K562 (cell line): Measurements from ENCODE around the gene CFAP141. TPM values are rescaled to one million over a fixed set of nuclear protein-coding genes. Genes with fewer than 3 reads are reported as not detected.

Source experiments
- ATAC-seq: fragments of 200-7000 bp; cut with Tn5 transposase; 3 replicates; pipeline ENCODE4 v1.9.1; 2020; ENCODE audit warnings: moderate library complexity
- BruUV-seq: library from RNA; stranded (reverse); fragments of 400-500 nt; replicated peaks from 2 replicates; lab custom pipeline; 2021; lab: Mats Ljungman, UMichigan
- CTCF ChIA-PET: fragments of 300-600 bp; formaldehyde crosslinking; extraction: SDS; loops from one replicate; lab custom pipeline; 2021; ENCODE audit warnings: low intra/inter-chr PET ratio; lab: Yijun Ruan, JAX
- POLR2A ChIA-PET: fragments of 300-600, 350-650 bp; sonication (Branson Sonifier 250); formaldehyde crosslinking; extraction: SDS; loops from one replicate; lab custom pipeline; 2021; ENCODE audit warnings: antibody characterized with exemption, inconsistent platforms; lab: Yijun Ruan, JAX
- DNase-seq, 4 experiments: peaks; one replicate each; pipeline versions ENCODE4 v3.0.0 to v3.0.0-alpha.2; 2011 to 2018; ENCODE audit warnings: low spot score in 3 of 4, mixed read lengths in 3 of 4; ENCODE audit errors: extremely low read depth in 1 of 4
- FAIRE-seq: peaks from 2 replicates; lab custom pipeline; 2011; peaks lifted over from hg19 to GRCh38; lab: Jason Lieb, UNC
- H2AFZ ChIP-seq: 2 replicates; pipeline ENCODE4 v1.6.0; 2011; ENCODE audit warnings: low read depth, low read length, control low read depth, inconsistent platforms
- H3K27ac ChIP-seq: fragments of 200-600 bp; 3 replicates; pipeline ENCODE4 v1.8.0; 2011; ENCODE audit warnings: low read depth, mild to moderate bottlenecking, control low read depth, inconsistent platforms, low read length, moderate library complexity, mixed read lengths; ENCODE audit errors: extremely low read depth
- H3K27me3 ChIP-seq, 2 experiments: fragments of 300-600 bp in 1 of 2; 2 replicates in 1 of 2; 3 replicates in 1 of 2; pipeline versions ENCODE4 v1.6.0 to v1.8.0; 2011; ENCODE audit warnings: inconsistent platforms in 2 of 2, low read length in 2 of 2, mild to moderate bottlenecking in 1 of 2, mixed read lengths in 1 of 2, moderate library complexity in 1 of 2; ENCODE audit not compliant: control insufficient read depth in 2 of 2, insufficient read depth in 2 of 2
- H3K36me3 ChIP-seq: fragments of 300-600 bp; 3 replicates; pipeline ENCODE4 v1.8.0; 2011; ENCODE audit warnings: mild to moderate bottlenecking, low read length, inconsistent platforms; ENCODE audit not compliant: control insufficient read depth, insufficient read depth
- H3K4me1 ChIP-seq, 2 experiments: fragments of 200-600 bp in 1 of 2; replicated peaks in 1 of 2; 2 replicates in 1 of 2; 3 replicates in 1 of 2; pipeline versions ENCODE4 v1.5.1 to v1.8.0; 2011; ENCODE audit warnings: inconsistent platforms in 2 of 2, low read length in 2 of 2, mild to moderate bottlenecking in 1 of 2, mixed read lengths in 1 of 2, moderate library complexity in 1 of 2; ENCODE audit not compliant: control insufficient read depth in 2 of 2, insufficient read depth in 2 of 2
- H3K4me2 ChIP-seq: 2 replicates; pipeline ENCODE4 v1.6.1; 2011; ENCODE audit warnings: low read length, control low read depth, inconsistent platforms, mixed read lengths; ENCODE audit not compliant: insufficient read depth
- H3K4me3 ChIP-seq: fragments of 200-600 bp; sonication (generic), shearing (Covaris generic); 2 replicates; pipeline ENCODE4 v1.5.1; 2016; ENCODE audit warnings: control low read depth, inconsistent platforms
- H3K79me2 ChIP-seq: fragments of 200-600 bp; 3 replicates; pipeline ENCODE4 v1.8.0; 2011; ENCODE audit warnings: low read length, inconsistent platforms; ENCODE audit not compliant: control insufficient read depth, insufficient read depth
- H3K9ac ChIP-seq, 2 experiments: 2 replicates each; pipeline versions ENCODE4 v1.6.0 to v1.6.1; 2011; ENCODE audit warnings: low read depth in 2 of 2, low read length in 2 of 2, control low read depth in 1 of 2, inconsistent platforms in 1 of 2, mild to moderate bottlenecking in 1 of 2, mixed read lengths in 1 of 2; ENCODE audit not compliant: insufficient read depth in 1 of 2
- H3K9me1 ChIP-seq: one replicate; pipeline ENCODE4 v1.6.0; 2011; ENCODE audit warnings: inconsistent platforms, mild to moderate bottlenecking, low read length, moderate library complexity; ENCODE audit not compliant: control insufficient read depth, insufficient read depth
- H3K9me3 ChIP-seq: replicated peaks from 2 replicates; pipeline ENCODE4 v1.5.1; 2011; ENCODE audit warnings: low read depth, low read length, inconsistent platforms; ENCODE audit not compliant: control insufficient read depth, insufficient read depth
- H4K20me1 ChIP-seq: replicated peaks from 2 replicates; pipeline ENCODE4 v1.6.1; 2011; ENCODE audit warnings: low read length, inconsistent platforms, mixed read lengths; ENCODE audit not compliant: control insufficient read depth, insufficient read depth
- BMI1 ChIP-seq: fragments of 150-350 bp; IDR thresholded peaks from 2 replicates; pipeline ENCODE4 v1.6.1; 2014; ENCODE audit warnings: low read length
- CXXC5 ChIP-seq: fragments of 250-450 bp; sonication (Bioruptor Pico); IDR thresholded peaks from 2 replicates; pipeline ENCODE4 v1.8.0; 2022; ENCODE audit warnings: inconsistent platforms, mild to moderate bottlenecking, moderate library complexity
- DPF2 ChIP-seq: fragments of 450-650 bp; IDR thresholded peaks from 2 replicates; pipeline ENCODE4 v1.6.1; 2016
- EWSR1 ChIP-seq: fragments of 450-650 bp; IDR thresholded peaks from 2 replicates; pipeline ENCODE4 v1.6.1; 2018; ENCODE audit warnings: borderline replicate concordance, mild to moderate bottlenecking, low read depth, moderate library complexity; ENCODE audit not compliant: partially characterized antibody
- JUND ChIP-seq, 2 experiments: IDR thresholded peaks; 2 replicates in 1 of 2; 3 replicates in 1 of 2; pipeline ENCODE4 v1.6.1; 2011; ENCODE audit warnings: borderline replicate concordance in 2 of 2, low read depth in 2 of 2, low read length in 2 of 2, improper control_type of control experiment in 1 of 2, missing biosample characterization in 1 of 2, missing genetic modification characterization in 1 of 2, missing genetic modification reagents in 1 of 2
- MAZ ChIP-seq, 2 experiments: fragments of 450-650 bp in 1 of 2; sonication (generic) in 1 of 2; formaldehyde crosslinking; IDR thresholded peaks in 1 of 2; conservative IDR thresholded peaks in 1 of 2; 2 replicates each; pipeline versions ENCODE4 v1.4.0 to v1.5.0; 2020; ENCODE audit warnings: mild to moderate bottlenecking in 1 of 2, missing genetic modification reagents in 1 of 2
- MTA1 ChIP-seq: fragments of 450-650 bp; IDR thresholded peaks from 2 replicates; pipeline ENCODE4 v1.6.1; 2017; ENCODE audit warnings: borderline replicate concordance
- NCOA2 ChIP-seq, 2 experiments: fragments of 450-650 bp; IDR thresholded peaks; 2 replicates each; pipeline ENCODE4 v1.6.1; 2018; ENCODE audit warnings: mild to moderate bottlenecking in 2 of 2, moderate library complexity in 1 of 2; ENCODE audit not compliant: partially characterized antibody in 2 of 2
- NFATC3 ChIP-seq: fragments of 450-650 bp; IDR thresholded peaks from 2 replicates; pipeline ENCODE4 v1.6.1; 2017; ENCODE audit warnings: mild to moderate bottlenecking
- RBBP5 ChIP-seq: fragments of 200-600 bp; sonication (generic); IDR thresholded peaks from 2 replicates; pipeline ENCODE4 v1.6.1; 2012; ENCODE audit warnings: borderline replicate concordance, mild to moderate bottlenecking, low read length, control low read depth, inconsistent platforms; ENCODE audit not compliant: insufficient read depth, poor library complexity, severe bottlenecking
- SP2 ChIP-seq: IDR thresholded peaks from 2 replicates; pipeline ENCODE4 v1.6.1; 2011; ENCODE audit warnings: mild to moderate bottlenecking, low read depth, low read length, moderate library complexity; ENCODE audit not compliant: poor library complexity, severe bottlenecking; ENCODE audit errors: extremely low read depth
- TAF1 ChIP-seq: IDR thresholded peaks from 2 replicates; pipeline ENCODE4 v1.6.1; 2011; ENCODE audit warnings: mild to moderate bottlenecking, low read length, moderate library complexity; ENCODE audit not compliant: insufficient read depth, control insufficient read depth, severe bottlenecking; ENCODE audit errors: extremely low read depth
- THAP12 ChIP-seq: fragments of 250-450 bp; sonication (Bioruptor Pico); IDR thresholded peaks from 2 replicates; pipeline ENCODE4 v1.9.0; 2021; ENCODE audit warnings: mild to moderate bottlenecking, inconsistent platforms
- VEZF1 ChIP-seq: fragments of 200-800 bp; sonication (Bioruptor generic); IDR thresholded peaks from 2 replicates; pipeline ENCODE4 v1.6.1; 2017; ENCODE audit warnings: missing genetic modification characterization, missing compliant biosample characterization
- ZBED1 ChIP-seq: IDR thresholded peaks from 2 replicates; pipeline ENCODE4 v1.6.1; 2014
- ZNF121 ChIP-seq: sonication (generic); formaldehyde crosslinking; conservative IDR thresholded peaks from 2 replicates; pipeline ENCODE4 v1.8.0; 2022; ENCODE audit warnings: missing genetic modification reagents
- ZNF232 ChIP-seq: sonication (generic); formaldehyde crosslinking; IDR thresholded peaks from 2 replicates; pipeline ENCODE4 v1.8.0; 2022; ENCODE audit warnings: mild to moderate bottlenecking, missing genetic modification reagents
- ZNF76 ChIP-seq: fragments of 250-450 bp; sonication (Bioruptor Pico); IDR thresholded peaks from 2 replicates; pipeline ENCODE4 v1.4.0; 2020; ENCODE audit warnings: mild to moderate bottlenecking, moderate library complexity, borderline replicate concordance
- WGBS: fragments of 100-300 bp; shearing (Covaris generic); methylation state at CpG from one replicate; pipeline ENCODE4 v1.1.6; 2016; ENCODE audit warnings: low coverage, mixed read lengths; ENCODE audit not compliant: insufficient coverage; ENCODE audit errors: missing lambda C conversion rate; 5-methylcytosine and 5-hydroxymethylcytosine counted together
- in situ Hi-C: fragments of 300-500 bp; cut with MboI; formaldehyde crosslinking; loops from 4 replicates; pipeline ENCODE4 v1.15.0; 2018; ENCODE audit warnings: inconsistent platforms, mixed read lengths
- intact Hi-C: fragments of 100-400 bp; cut with micrococcal nuclease; formaldehyde crosslinking; loops from 2 replicates; pipeline ENCODE4 v1.14.2; 2022
- polyA plus RNA-seq, 8 experiments: library from polyadenylated mRNA; depleted of rRNA in 4 of 8; stranded (reverse) in 5 of 8; unstranded in 3 of 8; fragments of >200 nt; fragmentation: Nextera tagmentation in 2 of 8; fragmentation: Illumina TruSeq in 1 of 8; extraction: Ambion mirVana in 2 of 8; extraction: Trizol in 1 of 8; gene quantifications; 2 replicates each; pipeline versions ENCODE4 v1.2.1 to v1.2.3, GENCODE V29; 2011 to 2014; ENCODE audit warnings: inconsistent platforms in 1 of 8, missing spikeins in 1 of 8
- total RNA-seq, 7 experiments: library from RNA; depleted of rRNA in 6 of 7; stranded (reverse); fragments of >200 nt in 6 of 7; fragmentation: Illumina TruSeq in 2 of 7; extraction: Trizol in 2 of 7; gene quantifications; 2 replicates each; pipeline versions ENCODE4 v1.2.1 to v1.2.3, GENCODE V29; 2011 to 2021; ENCODE audit warnings: low replicate concordance in 1 of 7

Gene CFAP141
- total and polyA plus RNA-seq, 9 of the 15 experiments (the other 6 are each of a cell fraction or from before 2014, with no cell fraction given) = not detected

GRCh38 chr1:154212083-154212482 is 6.0 kb upstream of the CFAP141 start:
- no peak for TF ChIP-seq CXXC5
- TF ChIP-seq EWSR1 = no peak
- TF ChIP-seq NFATC3 = no peak
- no peak for TF ChIP-seq MAZ (CRISPR knock-in tag; conservative IDR thresholded peaks at IDR 0.05 in 1 of 2, IDR thresholded peaks at IDR 0.05 in 1 of 2)
- TF ChIP-seq ZNF76 (CRISPR knock-in tag) = no peak
- TF ChIP-seq THAP12 = no peak
- TF ChIP-seq MTA1 = no peak
- no peak for TF ChIP-seq ZNF232 (CRISPR knock-in tag)
- TF ChIP-seq SP2 = no peak
- TF ChIP-seq NCOA2 (IDR thresholded peaks at IDR 0.05; ENCODE audit: partially characterized antibody in 2 of 2) = no peak
- TF ChIP-seq BMI1 = no peak
- TF ChIP-seq JUND (IDR thresholded peaks at IDR 0.05; ENCODE audit: borderline replicate concordance, low read depth, low read length) = no peak
- TF ChIP-seq JUND (tag; IDR thresholded peaks at IDR 0.05; ENCODE audit: borderline replicate concordance, low read depth, low read length) = no peak
- TF ChIP-seq TAF1 = no peak
- TF ChIP-seq DPF2 = no peak
- TF ChIP-seq VEZF1 (CRISPR knock-in tag) = no peak
- TF ChIP-seq ZNF121 (CRISPR knock-in tag) = no peak
- TF ChIP-seq RBBP5 = no peak
- TF ChIP-seq ZBED1 = no peak
- H3K4me2 ChIP-seq = no peak overlapping the region
- H3K9me3 ChIP-seq = no peaks in the 10 kb centered on the region
- H3K9me1 ChIP-seq = no peaks in the 10 kb centered on the region
- H3K36me3 ChIP-seq = peaks cover 79% of the 10 kb centered on the region
- H3K4me3 ChIP-seq = no peak overlapping the region
- in situ Hi-C loops = no loop called here
- H4K20me1 ChIP-seq = no peaks in the 10 kb centered on the region; the same call in 1 of the 2 replicates
- BruUV-seq = no TSS peak
- CTCF ChIA-PET = no interaction called here
- intact Hi-C loops = no loop called here
- 97% methylated on average over 10 of the region's 10 CpGs for WGBS
- no peak overlapping the region for H3K27ac ChIP-seq
- H3K9ac ChIP-seq = no peak overlapping the region
- FAIRE-seq (no peak), ATAC-seq (no peak), DNase-seq (no peak)
- POLR2A ChIA-PET = no interaction called here
- H2AFZ ChIP-seq = no peak overlapping the region
- no peaks in the 10 kb centered on the region for H3K27me3 ChIP-seq
- no peaks in the 10 kb centered on the region; a peak in 1 of 5 replicates for H3K4me1 ChIP-seq
- H3K79me2 ChIP-seq = peaks cover 19% of the 10 kb centered on the region
